K562 (cell line): Measurements from ENCODE around the gene CPPED1. TPM values are rescaled to one million over a fixed set of nuclear protein-coding genes. Genes with fewer than 3 reads are reported as not detected.

Experiments
- ADNP ChIP-seq: fragments of 200-800 bp; sonication (Bioruptor generic); IDR thresholded peaks from 2 replicates; pipeline ENCODE4 v1.6.1; 2016; ENCODE audit warnings: missing genetic modification characterization, missing compliant biosample characterization
- CCNT2 ChIP-seq: IDR thresholded peaks from 2 replicates; pipeline ENCODE4 v1.6.1; 2011; ENCODE audit warnings: borderline replicate concordance, low read depth, mild to moderate bottlenecking, moderate library complexity, mixed read lengths, low read length; ENCODE audit not compliant: insufficient read length; ENCODE audit errors: extremely low read depth
- CEBPG ChIP-seq, 3 experiments: fragments of 200-800 bp in 1 of 3; sonication (Bioruptor generic) in 1 of 3; sonication (generic) in 1 of 3; formaldehyde crosslinking in 1 of 3; IDR thresholded peaks in 2 of 3; conservative IDR thresholded peaks in 1 of 3; 2 replicates each; pipeline versions ENCODE4 v1.6.1 to v1.8.0; 2016 to 2022; ENCODE audit warnings: missing compliant biosample characterization in 2 of 3, missing genetic modification characterization in 2 of 3, mild to moderate bottlenecking in 1 of 3, missing genetic modification reagents in 1 of 3
- CTBP1 ChIP-seq: fragments of 450-650 bp; IDR thresholded peaks from 2 replicates; pipeline ENCODE4 v1.6.1; 2016; ENCODE audit warnings: borderline replicate concordance
- HSF4 ChIP-seq: fragments of 250-450 bp; sonication (Bioruptor Pico); IDR thresholded peaks from 2 replicates; pipeline ENCODE4 v2.1.2; 2022; ENCODE audit warnings: mild to moderate bottlenecking, moderate library complexity, borderline replicate concordance
- L3MBTL2 ChIP-seq: fragments of 450-650 bp; IDR thresholded peaks from 2 replicates; pipeline ENCODE4 v1.6.1; 2016; ENCODE audit warnings: mild to moderate bottlenecking, moderate library complexity
- MAFG ChIP-seq: fragments of 450-650 bp; conservative IDR thresholded peaks from 2 replicates; pipeline ENCODE4 v1.6.1; 2016; ENCODE audit warnings: missing genetic modification characterization, missing compliant biosample characterization
- MYC ChIP-seq, 2 experiments: fragments of 250-450 bp in 1 of 2; sonication (Bioruptor Pico) in 1 of 2; IDR thresholded peaks; 2 replicates each; pipeline versions ENCODE4 v1.5.1 to v1.6.1; 2012 to 2021; ENCODE audit warnings: low read depth in 2 of 2, borderline replicate concordance in 1 of 2, improper control_type of control experiment in 1 of 2, low read length in 1 of 2, mild to moderate bottlenecking in 1 of 2, moderate library complexity in 1 of 2
- PCBP1 ChIP-seq: fragments of 200-400 bp; formaldehyde crosslinking; IDR thresholded peaks from 2 replicates; pipeline ENCODE4 v1.6.1; 2018; ENCODE audit warnings: mild to moderate bottlenecking, low read depth, low read length; ENCODE audit not compliant: poor library complexity, severe bottlenecking
- RBM39 ChIP-seq: fragments of 200-400 bp; formaldehyde crosslinking; optimal IDR thresholded peaks from 2 replicates; pipeline ENCODE3; 2018; ENCODE audit warnings: low read depth, low read length
- RFX5 ChIP-seq: IDR thresholded peaks from 2 replicates; pipeline ENCODE4 v1.6.1; 2011; ENCODE audit warnings: low read depth, mild to moderate bottlenecking, improper control_type of control experiment, low read length
- RNF2 ChIP-seq: sonication (generic); IDR thresholded peaks from 2 replicates; pipeline ENCODE4 v1.6.1; 2016
- SMARCC2 ChIP-seq: fragments of 450-650 bp; IDR thresholded peaks from 2 replicates; pipeline ENCODE4 v1.6.1; 2017; ENCODE audit warnings: antibody characterized with exemption, moderate library complexity, mild to moderate bottlenecking, low read depth
- SMARCE1 ChIP-seq: fragments of 450-650 bp; IDR thresholded peaks from 2 replicates; pipeline ENCODE4 v1.7.1; 2016; ENCODE audit warnings: mild to moderate bottlenecking
- SP1 ChIP-seq: sonication (generic); formaldehyde crosslinking; IDR thresholded peaks from 2 replicates; pipeline ENCODE4 v1.8.1; 2022; ENCODE audit warnings: mild to moderate bottlenecking, missing genetic modification reagents
- XRCC4 ChIP-seq: IDR thresholded peaks from one replicate; pipeline ENCODE4 v1.6.1; 2011; ENCODE audit not compliant: insufficient read depth, insufficient read length; ENCODE audit errors: extremely low read depth
- ZBTB1 ChIP-seq: sonication (generic); formaldehyde crosslinking; IDR thresholded peaks from 2 replicates; pipeline ENCODE4 v1.8.1; 2023; ENCODE audit warnings: missing genetic modification reagents, low read depth, mild to moderate bottlenecking, borderline replicate concordance
- ZNF431 ChIP-seq: sonication (generic); formaldehyde crosslinking; IDR thresholded peaks from 2 replicates; pipeline ENCODE4 v1.8.0; 2022; ENCODE audit warnings: mild to moderate bottlenecking, missing genetic modification reagents
- polyA plus RNA-seq, 8 experiments: library from polyadenylated mRNA; depleted of rRNA in 4 of 8; stranded (reverse) in 5 of 8; unstranded in 3 of 8; fragments of >200 nt; fragmentation: Nextera tagmentation in 2 of 8; fragmentation: Illumina TruSeq in 1 of 8; extraction: Ambion mirVana in 2 of 8; extraction: Trizol in 1 of 8; gene quantifications; 2 replicates each; pipeline versions ENCODE4 v1.2.1 to v1.2.3, GENCODE V29; 2011 to 2014; ENCODE audit warnings: inconsistent platforms in 1 of 8, missing spikeins in 1 of 8
- total RNA-seq, 7 experiments: library from RNA; depleted of rRNA in 6 of 7; stranded (reverse); fragments of >200 nt in 6 of 7; fragmentation: Illumina TruSeq in 2 of 7; extraction: Trizol in 2 of 7; gene quantifications; 2 replicates each; pipeline versions ENCODE4 v1.2.1 to v1.2.3, GENCODE V29; 2011 to 2021; ENCODE audit warnings: low replicate concordance in 1 of 7
- TF ChIP-seq, protein P1 (sequence below): fragments of 200-800 bp; sonication (Bioruptor generic); IDR thresholded peaks from 2 replicates; pipeline ENCODE4 v1.6.1; 2017; ENCODE audit warnings: missing genetic modification characterization, missing compliant biosample characterization
- TF ChIP-seq, protein P2 (sequence below), 2 experiments: fragments of 450-650 bp in 1 of 2; sonication (generic) in 1 of 2; formaldehyde crosslinking in 1 of 2; IDR thresholded peaks in 1 of 2; conservative IDR thresholded peaks in 1 of 2; 2 replicates each; pipeline versions ENCODE4 v1.6.1 to v1.8.1; 2016 to 2023; ENCODE audit warnings: mild to moderate bottlenecking in 2 of 2, moderate library complexity in 2 of 2, inconsistent platforms in 1 of 2, missing genetic modification reagents in 1 of 2
- TF ChIP-seq, protein P3 (sequence below): fragments of 250-450 bp; sonication (Bioruptor Pico); IDR thresholded peaks from 2 replicates; pipeline ENCODE4 v1.5.0; 2021; ENCODE audit warnings: mild to moderate bottlenecking, moderate library complexity

The CPPED1 gene
- total and polyA plus RNA-seq, 9 of the 15 experiments (the other 6 are each of a cell fraction or from before 2014, with no cell fraction given): 7.5 to 25.7 (median 16.9) TPM

DNA sequence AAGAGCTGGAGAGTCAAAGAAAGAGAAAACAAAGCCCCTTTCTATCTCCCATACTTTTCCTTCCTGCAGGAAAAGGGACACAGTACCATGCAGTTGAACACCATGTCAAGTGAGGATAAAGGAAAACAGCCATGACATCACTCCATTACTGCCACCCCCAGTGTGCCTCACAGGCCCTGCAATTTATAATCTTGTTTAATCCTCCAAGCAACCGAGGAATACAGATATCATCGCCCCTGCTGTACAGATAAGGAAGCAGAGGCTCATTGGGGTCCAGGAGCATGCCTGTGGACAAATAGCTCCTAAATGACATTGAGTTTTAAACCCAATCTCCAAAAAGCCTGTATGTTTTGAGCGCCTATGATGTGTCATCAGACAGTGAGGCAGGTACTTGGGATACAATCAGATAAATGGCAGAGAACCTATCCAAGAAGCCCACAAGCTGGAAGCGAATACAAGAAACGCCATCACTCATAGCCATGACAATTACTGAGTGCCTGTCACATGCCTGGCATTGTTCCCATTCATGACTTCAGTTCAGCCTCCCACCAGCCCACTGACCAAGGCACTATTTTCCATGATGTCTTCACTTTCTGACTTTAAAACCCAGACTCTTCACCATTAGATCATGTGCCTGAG is 45.5 kb downstream of the CPPED1 start (continued):
- TF ChIP-seq, protein P1, sequence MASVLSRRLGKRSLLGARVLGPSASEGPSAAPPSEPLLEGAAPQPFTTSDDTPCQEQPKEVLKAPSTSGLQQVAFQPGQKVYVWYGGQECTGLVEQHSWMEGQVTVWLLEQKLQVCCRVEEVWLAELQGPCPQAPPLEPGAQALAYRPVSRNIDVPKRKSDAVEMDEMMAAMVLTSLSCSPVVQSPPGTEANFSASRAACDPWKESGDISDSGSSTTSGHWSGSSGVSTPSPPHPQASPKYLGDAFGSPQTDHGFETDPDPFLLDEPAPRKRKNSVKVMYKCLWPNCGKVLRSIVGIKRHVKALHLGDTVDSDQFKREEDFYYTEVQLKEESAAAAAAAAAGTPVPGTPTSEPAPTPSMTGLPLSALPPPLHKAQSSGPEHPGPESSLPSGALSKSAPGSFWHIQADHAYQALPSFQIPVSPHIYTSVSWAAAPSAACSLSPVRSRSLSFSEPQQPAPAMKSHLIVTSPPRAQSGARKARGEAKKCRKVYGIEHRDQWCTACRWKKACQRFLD (CRISPR knock-in tag): no peak; the same call in 1 of the 2 replicates
- TF ChIP-seq ADNP (peak; percentile 54; the same call in 1 of the 2 replicates), ZNF431 (CRISPR knock-in tag) (no peak), PCBP1 (no peak), SMARCC2 (no peak), XRCC4 (no peak), RNF2 (no peak), CCNT2 (no peak), MAFG (tag) (peak; percentile 16; the same call in 1 of the 2 replicates), SP1 (CRISPR knock-in tag) (no peak), ZBTB1 (CRISPR knock-in tag) (no peak), SMARCE1 (peak; percentile 64), CTBP1 (peak; percentile 74), RFX5 (no peak), HSF4 (CRISPR knock-in tag) (no peak), RBM39 (no peak), MYC (IDR thresholded peaks at IDR 0.05; ENCODE audit: low read depth, low read length) (peak; percentile 15; the same call in 1 of the 2 replicates), MYC (CRISPR knock-in tag; IDR thresholded peaks at IDR 0.05; ENCODE audit: borderline replicate concordance, low read depth) (no peak), CEBPG (CRISPR knock-in tag; IDR thresholded peaks at IDR 0.05) (no peak), CEBPG (tag; conservative IDR thresholded peaks at IDR 0.05 in 1 of 2, IDR thresholded peaks at IDR 0.05 in 1 of 2) (peak in 1 of 2 experiments; percentile 34; a peak in 1 of 4 replicates), L3MBTL2 (0 out of 2 replicates have a peak, but pooled peaks have one; percentile 8)
- TF ChIP-seq, protein P2, sequence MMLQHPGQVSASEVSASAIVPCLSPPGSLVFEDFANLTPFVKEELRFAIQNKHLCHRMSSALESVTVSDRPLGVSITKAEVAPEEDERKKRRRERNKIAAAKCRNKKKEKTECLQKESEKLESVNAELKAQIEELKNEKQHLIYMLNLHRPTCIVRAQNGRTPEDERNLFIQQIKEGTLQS (IDR thresholded peaks at IDR 0.05): peak; percentile 84
- TF ChIP-seq, protein P2 (CRISPR knock-in tag; conservative IDR thresholded peaks at IDR 0.05): no peak; the same call in 1 of the 2 replicates
- TF ChIP-seq, protein P3, sequence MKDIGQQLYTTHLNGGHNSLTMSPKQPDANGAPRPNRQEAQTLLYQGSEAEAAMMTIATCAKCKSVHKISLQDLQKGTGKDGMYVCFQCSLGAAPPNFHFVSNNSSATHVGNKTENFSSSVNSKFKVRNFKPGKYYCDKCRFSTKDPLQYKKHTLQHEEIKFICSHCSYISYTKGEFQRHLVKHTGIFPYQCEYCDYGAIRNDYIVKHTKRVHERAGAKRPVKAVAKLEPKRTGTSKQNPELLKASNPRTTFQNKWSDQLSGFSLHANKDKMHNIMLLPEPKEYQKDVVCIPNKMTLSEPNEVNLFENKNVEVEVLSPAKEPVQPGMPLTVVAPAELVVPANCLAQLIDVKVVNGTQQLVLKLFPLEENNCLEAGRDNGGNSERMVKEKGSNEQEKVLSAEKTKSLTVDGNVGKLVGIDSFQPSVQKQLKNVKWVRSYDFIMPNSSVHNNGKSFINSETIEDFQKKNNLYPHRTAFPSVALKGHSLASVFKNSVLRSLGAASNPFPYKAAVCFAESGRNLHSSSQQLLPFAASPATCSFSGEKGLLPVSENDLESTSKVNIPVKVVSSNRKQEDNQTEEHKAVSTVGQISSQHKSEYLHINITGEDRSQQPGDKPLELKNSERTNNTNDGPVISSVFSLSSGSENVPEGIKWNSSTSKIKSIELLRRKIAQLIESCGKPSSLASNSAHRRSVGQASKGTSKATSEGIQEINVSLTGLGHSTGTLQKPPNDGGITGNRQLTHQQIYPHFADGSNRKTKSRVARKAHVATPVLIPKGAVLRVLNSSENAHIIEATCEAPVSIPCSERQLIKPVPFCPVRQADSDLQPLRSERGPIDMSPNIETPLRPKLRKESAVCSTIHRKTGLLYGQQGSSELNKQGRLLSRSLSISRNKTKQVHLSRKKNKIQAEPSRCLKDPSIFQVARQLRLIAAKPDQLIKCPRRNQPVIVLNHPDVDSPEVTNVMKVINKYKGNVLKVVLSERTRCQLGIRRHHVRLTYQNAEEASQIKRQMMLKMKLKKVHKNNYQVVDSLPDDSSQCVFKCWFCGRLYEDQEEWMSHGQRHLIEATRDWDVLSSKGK (CRISPR knock-in tag): no peak
